ENCODE measurements around the gene PTPRK. TPM values are rescaled to one million over a fixed set of nuclear protein-coding genes. Genes with fewer than 3 reads are reported as not detected.

Gene PTPRK
- total and polyA plus RNA-seq, 2 experiments from 2014 or later, result 26.9 to 56.4 TPM

DNA sequence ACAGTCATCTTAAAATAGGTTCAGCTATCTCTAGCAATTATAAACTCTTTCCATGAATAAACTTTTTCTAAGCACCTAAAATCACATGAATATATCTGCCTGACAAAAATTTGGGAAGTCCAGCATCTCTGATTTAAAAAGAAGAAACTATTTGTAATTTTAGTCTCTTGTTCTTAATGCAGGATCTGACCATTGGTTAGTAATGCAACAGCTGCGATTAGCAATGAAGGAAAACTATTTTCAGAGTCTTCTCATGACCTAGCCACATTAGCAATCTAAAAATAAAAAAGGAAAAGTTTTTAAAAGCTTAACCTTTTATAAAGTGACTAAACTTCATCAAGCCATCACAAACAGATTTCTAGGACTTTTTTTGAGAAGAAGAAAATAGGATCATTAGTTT lies 97.5 kb downstream of the PTPRK start:
- Histone ChIP-seq H3K4me2 (no peak overlapping the region), H3F3A (replicated peaks; ENCODE audit: low read depth) (no peaks in the 10 kb centered on the region), H3K4me1 (ENCODE audit: insufficient read depth) (0 out of 2 replicates have a peak, but pooled peaks cover 6% of the 10 kb centered on the region), H2AFZ (no peak overlapping the region), H4K20me1 (replicated peaks; ENCODE audit: insufficient read depth) (peaks cover 6% of the 10 kb centered on the region; the same call in 1 of the 2 replicates), H3K4me3 (no peak overlapping the region), H3K36me3 (ENCODE audit: insufficient read depth) (no peaks in the 10 kb centered on the region), H3K79me2 (replicated peaks; ENCODE audit: insufficient read depth) (peaks cover 44% of the 10 kb centered on the region), H3K27ac (ENCODE audit: low read depth) (no peak overlapping the region), H3K9me2 (ENCODE audit: insufficient read depth) (no peaks in the 10 kb centered on the region), H3K27me3 (ENCODE audit: insufficient read depth) (no peaks in the 10 kb centered on the region)
- Mint-ChIP-seq H3K4me3 (no peak overlapping the region), H3K27ac (no peak overlapping the region), H3K4me1 (peaks cover 10% of the 10 kb centered on the region), H3K27me3 (ENCODE audit: insufficient read depth, low read depth, poor library complexity) (peaks cover 2% of the 10 kb centered on the region), H3K36me3 (ENCODE audit: low read depth) (peaks cover 2% of the 10 kb centered on the region; the same call in 1 of the 3 replicates), H3K9me3 (no peaks in the 10 kb centered on the region)
- TF ChIP-seq POLR2AphosphoS5 (IDR thresholded peaks at IDR 0.05; ENCODE audit: low read depth) (no peak), NANOG (IDR thresholded peaks at IDR 0.05; ENCODE audit: borderline replicate concordance) (no peak), EZH2phosphoT487 (IDR thresholded peaks at IDR 0.05; ENCODE audit: unreplicated experiment) (no peak), EZH2 (IDR thresholded peaks at IDR 0.05; ENCODE audit: low read depth, unreplicated experiment) (no peak), CREB1 (CRISPR knock-in tag; IDR thresholded peaks at IDR 0.05; ENCODE audit: low read depth) (no peak), ZNF114 (CRISPR knock-in tag; IDR thresholded peaks at IDR 0.05) (no peak), JUNB (IDR thresholded peaks at IDR 0.05; ENCODE audit: unreplicated experiment) (no peak), ZNF331 (CRISPR knock-in tag; IDR thresholded peaks at IDR 0.05; ENCODE audit: low read depth) (no peak), STAT1 (IDR thresholded peaks at IDR 0.05; ENCODE audit: unreplicated experiment) (no peak)
- TF ChIP-seq, protein P1, sequence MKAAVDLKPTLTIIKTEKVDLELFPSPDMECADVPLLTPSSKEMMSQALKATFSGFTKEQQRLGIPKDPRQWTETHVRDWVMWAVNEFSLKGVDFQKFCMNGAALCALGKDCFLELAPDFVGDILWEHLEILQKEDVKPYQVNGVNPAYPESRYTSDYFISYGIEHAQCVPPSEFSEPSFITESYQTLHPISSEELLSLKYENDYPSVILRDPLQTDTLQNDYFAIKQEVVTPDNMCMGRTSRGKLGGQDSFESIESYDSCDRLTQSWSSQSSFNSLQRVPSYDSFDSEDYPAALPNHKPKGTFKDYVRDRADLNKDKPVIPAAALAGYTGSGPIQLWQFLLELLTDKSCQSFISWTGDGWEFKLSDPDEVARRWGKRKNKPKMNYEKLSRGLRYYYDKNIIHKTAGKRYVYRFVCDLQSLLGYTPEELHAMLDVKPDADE (IDR thresholded peaks at IDR 0.05), result no peak
- TF ChIP-seq, protein P2, sequence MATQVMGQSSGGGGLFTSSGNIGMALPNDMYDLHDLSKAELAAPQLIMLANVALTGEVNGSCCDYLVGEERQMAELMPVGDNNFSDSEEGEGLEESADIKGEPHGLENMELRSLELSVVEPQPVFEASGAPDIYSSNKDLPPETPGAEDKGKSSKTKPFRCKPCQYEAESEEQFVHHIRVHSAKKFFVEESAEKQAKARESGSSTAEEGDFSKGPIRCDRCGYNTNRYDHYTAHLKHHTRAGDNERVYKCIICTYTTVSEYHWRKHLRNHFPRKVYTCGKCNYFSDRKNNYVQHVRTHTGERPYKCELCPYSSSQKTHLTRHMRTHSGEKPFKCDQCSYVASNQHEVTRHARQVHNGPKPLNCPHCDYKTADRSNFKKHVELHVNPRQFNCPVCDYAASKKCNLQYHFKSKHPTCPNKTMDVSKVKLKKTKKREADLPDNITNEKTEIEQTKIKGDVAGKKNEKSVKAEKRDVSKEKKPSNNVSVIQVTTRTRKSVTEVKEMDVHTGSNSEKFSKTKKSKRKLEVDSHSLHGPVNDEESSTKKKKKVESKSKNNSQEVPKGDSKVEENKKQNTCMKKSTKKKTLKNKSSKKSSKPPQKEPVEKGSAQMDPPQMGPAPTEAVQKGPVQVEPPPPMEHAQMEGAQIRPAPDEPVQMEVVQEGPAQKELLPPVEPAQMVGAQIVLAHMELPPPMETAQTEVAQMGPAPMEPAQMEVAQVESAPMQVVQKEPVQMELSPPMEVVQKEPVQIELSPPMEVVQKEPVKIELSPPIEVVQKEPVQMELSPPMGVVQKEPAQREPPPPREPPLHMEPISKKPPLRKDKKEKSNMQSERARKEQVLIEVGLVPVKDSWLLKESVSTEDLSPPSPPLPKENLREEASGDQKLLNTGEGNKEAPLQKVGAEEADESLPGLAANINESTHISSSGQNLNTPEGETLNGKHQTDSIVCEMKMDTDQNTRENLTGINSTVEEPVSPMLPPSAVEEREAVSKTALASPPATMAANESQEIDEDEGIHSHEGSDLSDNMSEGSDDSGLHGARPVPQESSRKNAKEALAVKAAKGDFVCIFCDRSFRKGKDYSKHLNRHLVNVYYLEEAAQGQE (IDR thresholded peaks at IDR 0.05; ENCODE audit: unreplicated experiment), result no peak
- TF ChIP-seq, protein P3, sequence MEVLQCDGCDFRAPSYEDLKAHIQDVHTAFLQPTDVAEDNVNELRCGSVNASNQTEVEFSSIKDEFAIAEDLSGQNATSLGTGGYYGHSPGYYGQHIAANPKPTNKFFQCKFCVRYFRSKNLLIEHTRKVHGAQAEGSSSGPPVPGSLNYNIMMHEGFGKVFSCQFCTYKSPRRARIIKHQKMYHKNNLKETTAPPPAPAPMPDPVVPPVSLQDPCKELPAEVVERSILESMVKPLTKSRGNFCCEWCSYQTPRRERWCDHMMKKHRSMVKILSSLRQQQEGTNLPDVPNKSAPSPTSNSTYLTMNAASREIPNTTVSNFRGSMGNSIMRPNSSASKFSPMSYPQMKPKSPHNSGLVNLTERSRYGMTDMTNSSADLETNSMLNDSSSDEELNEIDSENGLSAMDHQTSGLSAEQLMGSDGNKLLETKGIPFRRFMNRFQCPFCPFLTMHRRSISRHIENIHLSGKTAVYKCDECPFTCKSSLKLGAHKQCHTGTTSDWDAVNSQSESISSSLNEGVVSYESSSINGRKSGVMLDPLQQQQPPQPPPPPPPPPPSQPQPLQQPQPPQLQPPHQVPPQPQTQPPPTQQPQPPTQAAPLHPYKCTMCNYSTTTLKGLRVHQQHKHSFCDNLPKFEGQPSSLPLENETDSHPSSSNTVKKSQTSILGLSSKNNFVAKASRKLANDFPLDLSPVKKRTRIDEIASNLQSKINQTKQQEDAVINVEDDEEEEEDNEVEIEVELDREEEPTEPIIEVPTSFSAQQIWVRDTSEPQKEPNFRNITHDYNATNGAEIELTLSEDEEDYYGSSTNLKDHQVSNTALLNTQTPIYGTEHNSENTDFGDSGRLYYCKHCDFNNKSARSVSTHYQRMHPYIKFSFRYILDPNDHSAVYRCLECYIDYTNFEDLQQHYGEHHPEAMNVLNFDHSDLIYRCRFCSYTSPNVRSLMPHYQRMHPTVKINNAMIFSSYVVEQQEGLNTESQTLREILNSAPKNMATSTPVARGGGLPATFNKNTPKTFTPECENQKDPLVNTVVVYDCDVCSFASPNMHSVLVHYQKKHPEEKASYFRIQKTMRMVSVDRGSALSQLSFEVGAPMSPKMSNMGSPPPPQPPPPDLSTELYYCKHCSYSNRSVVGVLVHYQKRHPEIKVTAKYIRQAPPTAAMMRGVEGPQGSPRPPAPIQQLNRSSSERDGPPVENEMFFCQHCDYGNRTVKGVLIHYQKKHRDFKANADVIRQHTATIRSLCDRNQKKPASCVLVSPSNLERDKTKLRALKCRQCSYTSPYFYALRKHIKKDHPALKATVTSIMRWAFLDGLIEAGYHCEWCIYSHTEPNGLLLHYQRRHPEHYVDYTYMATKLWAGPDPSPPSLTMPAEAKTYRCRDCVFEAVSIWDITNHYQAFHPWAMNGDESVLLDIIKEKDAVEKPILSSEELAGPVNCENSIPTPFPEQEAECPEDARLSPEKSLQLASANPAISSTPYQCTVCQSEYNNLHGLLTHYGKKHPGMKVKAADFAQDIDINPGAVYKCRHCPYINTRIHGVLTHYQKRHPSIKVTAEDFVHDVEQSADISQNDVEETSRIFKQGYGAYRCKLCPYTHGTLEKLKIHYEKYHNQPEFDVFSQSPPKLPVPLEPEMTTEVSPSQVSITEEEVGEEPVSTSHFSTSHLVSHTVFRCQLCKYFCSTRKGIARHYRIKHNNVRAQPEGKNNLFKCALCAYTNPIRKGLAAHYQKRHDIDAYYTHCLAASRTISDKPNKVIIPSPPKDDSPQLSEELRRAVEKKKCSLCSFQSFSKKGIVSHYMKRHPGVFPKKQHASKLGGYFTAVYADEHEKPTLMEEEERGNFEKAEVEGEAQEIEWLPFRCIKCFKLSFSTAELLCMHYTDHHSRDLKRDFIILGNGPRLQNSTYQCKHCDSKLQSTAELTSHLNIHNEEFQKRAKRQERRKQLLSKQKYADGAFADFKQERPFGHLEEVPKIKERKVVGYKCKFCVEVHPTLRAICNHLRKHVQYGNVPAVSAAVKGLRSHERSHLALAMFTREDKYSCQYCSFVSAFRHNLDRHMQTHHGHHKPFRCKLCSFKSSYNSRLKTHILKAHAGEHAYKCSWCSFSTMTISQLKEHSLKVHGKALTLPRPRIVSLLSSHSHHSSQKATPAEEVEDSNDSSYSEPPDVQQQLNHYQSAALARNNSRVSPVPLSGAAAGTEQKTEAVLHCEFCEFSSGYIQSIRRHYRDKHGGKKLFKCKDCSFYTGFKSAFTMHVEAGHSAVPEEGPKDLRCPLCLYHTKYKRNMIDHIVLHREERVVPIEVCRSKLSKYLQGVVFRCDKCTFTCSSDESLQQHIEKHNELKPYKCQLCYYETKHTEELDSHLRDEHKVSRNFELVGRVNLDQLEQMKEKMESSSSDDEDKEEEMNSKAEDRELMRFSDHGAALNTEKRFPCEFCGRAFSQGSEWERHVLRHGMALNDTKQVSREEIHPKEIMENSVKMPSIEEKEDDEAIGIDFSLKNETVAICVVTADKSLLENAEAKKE (CRISPR knock-in tag; IDR thresholded peaks at IDR 0.05), result no peak
- TF ChIP-seq, protein P4, sequence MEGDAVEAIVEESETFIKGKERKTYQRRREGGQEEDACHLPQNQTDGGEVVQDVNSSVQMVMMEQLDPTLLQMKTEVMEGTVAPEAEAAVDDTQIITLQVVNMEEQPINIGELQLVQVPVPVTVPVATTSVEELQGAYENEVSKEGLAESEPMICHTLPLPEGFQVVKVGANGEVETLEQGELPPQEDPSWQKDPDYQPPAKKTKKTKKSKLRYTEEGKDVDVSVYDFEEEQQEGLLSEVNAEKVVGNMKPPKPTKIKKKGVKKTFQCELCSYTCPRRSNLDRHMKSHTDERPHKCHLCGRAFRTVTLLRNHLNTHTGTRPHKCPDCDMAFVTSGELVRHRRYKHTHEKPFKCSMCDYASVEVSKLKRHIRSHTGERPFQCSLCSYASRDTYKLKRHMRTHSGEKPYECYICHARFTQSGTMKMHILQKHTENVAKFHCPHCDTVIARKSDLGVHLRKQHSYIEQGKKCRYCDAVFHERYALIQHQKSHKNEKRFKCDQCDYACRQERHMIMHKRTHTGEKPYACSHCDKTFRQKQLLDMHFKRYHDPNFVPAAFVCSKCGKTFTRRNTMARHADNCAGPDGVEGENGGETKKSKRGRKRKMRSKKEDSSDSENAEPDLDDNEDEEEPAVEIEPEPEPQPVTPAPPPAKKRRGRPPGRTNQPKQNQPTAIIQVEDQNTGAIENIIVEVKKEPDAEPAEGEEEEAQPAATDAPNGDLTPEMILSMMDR (conservative IDR thresholded peaks at IDR 0.05; ENCODE audit: low read depth in 2 of 2), result no peak
- no peak for ATAC-seq
- no peak for DNase-seq (ENCODE audit: low spot score)
